ENCODE measurements around the gene UGT1A8. TPM values are rescaled to one million over a fixed set of nuclear protein-coding genes. Genes with fewer than 3 reads are reported as not detected.

The UGT1A8 gene
- total and polyA plus RNA-seq, 12 donors, result 0.11 TPM; not detected in 11

GRCh38 chr2:233822101-233822771 is 204.8 kb downstream of the UGT1A8 start:
- DNase-seq (no peak), ATAC-seq (no peak)
- no peak for TF ChIP-seq CTCF (IDR thresholded peaks at IDR 0.05)
- no peak overlapping the region for H3K27ac ChIP-seq
- H3K4me1 ChIP-seq, result no peaks in the 10 kb centered on the region
- 85 to 86% methylated on average over 21 of the region's 21 CpGs for WGBS, 2 donors
- peaks cover 0 to 10% (median 0%) of the 10 kb centered on the region in 11 donors for H3K9me3 ChIP-seq
- no peaks in the 10 kb centered on the region for H3K36me3 ChIP-seq
- intact Hi-C loops (cut with DNase I), result no loop called here
- no peak overlapping the region for H3K4me3 ChIP-seq
- peaks cover 0 to 23% (median 0%) of the 10 kb centered on the region in 7 donors for H3K27me3 ChIP-seq

Other genes starting within 250 kb of the UGT1A8 start
- gene USP40, start 50.9 kb upstream of the UGT1A8 start, total RNA-seq, result 10 to 100 TPM; 12.0 to 19.8 (median 16.1) TPM
- gene USP40, start 50.9 kb upstream of the UGT1A8 start, polyA plus RNA-seq, result 10 to 100 TPM in 1 of 2 donors, 1 to 10 TPM in 1; 9.1 to 32.8 TPM
- gene UGT1A10, start 18.8 kb downstream of the UGT1A8 start, total RNA-seq, result not detected
- not detected for gene UGT1A10, start 18.8 kb downstream of the UGT1A8 start, polyA plus RNA-seq
- gene UGT1A9, start 54.3 kb downstream of the UGT1A8 start, total RNA-seq, result not detected
- not detected for gene UGT1A9, start 54.3 kb downstream of the UGT1A8 start, polyA plus RNA-seq
- not detected for gene UGT1A7, start 64.3 kb downstream of the UGT1A8 start, total RNA-seq
- under 1 TPM in 1 of 2 donors, not detected in 1; 0.01 TPM for gene UGT1A7, start 64.3 kb downstream of the UGT1A8 start, polyA plus RNA-seq
- not detected for gene UGT1A6, start 75.3 kb downstream of the UGT1A8 start, total RNA-seq
- gene UGT1A6, start 75.3 kb downstream of the UGT1A8 start, polyA plus RNA-seq, result not detected
- not detected for gene UGT1A5, start 95.3 kb downstream of the UGT1A8 start, total RNA-seq
- not detected for gene UGT1A5, start 95.3 kb downstream of the UGT1A8 start, polyA plus RNA-seq
- not detected for gene UGT1A4, start 101.1 kb downstream of the UGT1A8 start, total RNA-seq
- gene UGT1A4, start 101.1 kb downstream of the UGT1A8 start, polyA plus RNA-seq, result not detected
- gene UGT1A3, start 111.4 kb downstream of the UGT1A8 start, total RNA-seq, result not detected
- not detected for gene UGT1A3, start 111.4 kb downstream of the UGT1A8 start, polyA plus RNA-seq
- gene UGT1A1, start 142.6 kb downstream of the UGT1A8 start, total RNA-seq, result not detected
- gene UGT1A1, start 142.6 kb downstream of the UGT1A8 start, polyA plus RNA-seq, result not detected
- gene MROH2A, start 160.7 kb downstream of the UGT1A8 start, total RNA-seq, result not detected
- not detected for gene MROH2A, start 160.7 kb downstream of the UGT1A8 start, polyA plus RNA-seq
- 1 to 10 TPM in 2 of 10 donors, under 1 TPM in 4, not detected in 4; 0.24 to 2.9 (median 0.45) TPM for gene HJURP, start 236.9 kb downstream of the UGT1A8 start, total RNA-seq
- gene HJURP, start 236.9 kb downstream of the UGT1A8 start, polyA plus RNA-seq, result under 1 TPM; 0.22 to 0.28 TPM

Data from heart right ventricle (tissue), 16 donors.